Measurements from ENCODE around the gene ALKBH6.

GRCh38 chr19:35973487-35973886, 40.5 kb downstream of the ALKBH6 start:
- TF ChIP-seq CTCF (IDR thresholded peaks at IDR 0.05) (no peak), POLR2A (IDR thresholded peaks at IDR 0.05) (no peak)

Measured in prostate gland (tissue), 2 donors.